ENCODE measurements around the gene CDC42BPB. TPM values are rescaled to one million over a fixed set of nuclear protein-coding genes. Genes with fewer than 3 reads are reported as not detected.
A peak's percentile ranks its signal among the peaks of the same experiment; 100 is the strongest.

CDC42BPB gene
- total RNA-seq, 1 experiment from 2014 or later, result 26.6 TPM

DNA sequence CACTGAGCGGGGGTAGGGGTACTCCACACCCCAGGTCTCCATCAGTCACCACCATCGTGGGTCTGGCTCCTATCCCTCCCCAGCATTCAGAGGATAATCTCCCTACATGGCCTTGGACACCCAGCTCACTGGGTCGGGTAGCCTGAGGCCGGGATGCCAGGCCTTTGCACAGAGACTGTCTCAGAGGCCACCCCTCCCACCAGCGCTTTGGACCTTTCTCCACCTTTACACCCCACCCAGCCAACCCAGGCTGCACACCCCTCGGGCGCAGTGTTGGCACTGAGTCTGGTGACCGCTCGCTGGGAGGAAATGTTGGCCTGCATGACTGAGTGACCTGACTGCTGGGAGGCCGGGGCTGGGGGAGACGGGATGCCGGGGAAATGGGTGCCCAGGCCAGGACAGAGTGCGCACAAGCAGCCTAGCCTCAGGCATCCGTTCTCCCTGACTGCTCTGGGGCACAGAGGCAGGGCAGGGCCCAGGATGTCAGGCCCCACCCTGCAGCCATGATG, 16.1 kb upstream of the CDC42BPB start:
- no peak for DNase-seq (ENCODE audit: low spot score)

DNA sequence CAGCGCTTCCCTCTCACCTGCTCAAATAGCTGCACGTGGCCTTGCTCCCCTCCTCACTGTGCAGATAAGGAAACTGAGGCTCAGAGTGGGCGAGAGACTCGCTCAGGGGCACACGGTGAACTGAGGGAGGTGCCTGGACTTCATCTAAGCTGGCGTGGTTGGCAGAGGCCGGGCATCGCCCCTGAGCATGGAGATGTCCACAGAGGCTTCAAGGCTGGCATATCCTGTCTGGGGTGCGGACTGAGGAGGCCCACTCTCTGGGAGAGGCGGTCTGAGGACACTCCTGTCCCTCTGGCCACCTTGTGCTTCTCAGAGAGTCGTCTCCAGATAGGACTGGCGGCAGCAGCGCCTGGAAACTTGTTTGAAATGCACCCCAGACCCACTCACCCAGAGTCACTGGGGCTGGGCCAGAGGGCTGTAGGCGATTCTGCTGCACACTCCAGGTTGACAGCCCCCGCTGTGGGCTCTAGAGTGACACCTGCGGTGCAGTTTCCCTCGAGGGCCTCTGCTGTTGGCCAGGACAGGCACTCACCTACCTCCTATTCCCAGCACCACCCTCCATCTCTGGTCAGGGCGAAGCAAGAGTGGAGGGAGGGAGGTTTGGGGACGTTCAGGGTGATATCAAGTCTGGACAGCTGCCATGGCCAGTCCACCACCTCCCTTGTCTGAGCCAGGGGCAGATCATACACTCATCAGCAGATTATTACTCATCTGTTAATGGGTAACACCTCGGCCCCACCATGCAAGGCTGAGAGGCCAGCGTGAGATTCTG, 15.4 kb upstream of the CDC42BPB start:
- peak; percentile 46 for DNase-seq (ENCODE audit: low spot score)

DNA sequence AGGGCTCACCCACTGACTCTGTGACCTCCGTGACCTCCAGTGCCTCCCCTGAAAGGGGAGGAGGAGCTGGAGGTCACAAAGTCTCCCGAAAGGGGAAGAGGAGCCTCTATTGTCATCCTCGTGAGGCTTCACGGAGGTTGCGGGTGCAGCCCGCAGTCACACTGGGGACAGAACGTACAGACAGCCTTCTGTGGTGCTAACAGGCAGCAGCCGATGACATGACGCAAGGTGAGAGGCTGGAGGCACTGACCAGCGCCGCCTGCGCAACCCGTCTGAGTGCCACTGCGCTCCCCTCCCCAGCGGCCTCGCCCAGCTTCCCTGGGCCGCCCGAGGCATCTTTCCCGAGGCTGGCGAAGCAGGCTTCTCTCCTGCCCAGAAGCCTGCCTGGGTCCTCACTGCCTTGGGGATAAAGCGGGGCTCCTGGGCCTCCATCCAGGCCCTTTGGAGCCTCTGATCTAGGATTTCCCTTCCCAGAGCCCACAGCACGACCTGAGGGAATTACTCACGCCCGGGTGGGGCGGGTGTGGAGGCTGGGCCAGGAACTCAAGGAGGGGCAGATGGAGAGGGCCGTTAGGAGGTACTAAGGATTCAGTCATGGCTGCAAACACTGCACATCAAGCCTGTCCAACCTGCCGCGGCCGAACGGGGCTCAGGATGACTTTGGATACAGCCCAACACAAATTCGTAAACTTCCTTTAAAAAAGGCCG, 14.3 kb upstream of the CDC42BPB start:
- DNase-seq (ENCODE audit: low spot score), result no peak

DNA sequence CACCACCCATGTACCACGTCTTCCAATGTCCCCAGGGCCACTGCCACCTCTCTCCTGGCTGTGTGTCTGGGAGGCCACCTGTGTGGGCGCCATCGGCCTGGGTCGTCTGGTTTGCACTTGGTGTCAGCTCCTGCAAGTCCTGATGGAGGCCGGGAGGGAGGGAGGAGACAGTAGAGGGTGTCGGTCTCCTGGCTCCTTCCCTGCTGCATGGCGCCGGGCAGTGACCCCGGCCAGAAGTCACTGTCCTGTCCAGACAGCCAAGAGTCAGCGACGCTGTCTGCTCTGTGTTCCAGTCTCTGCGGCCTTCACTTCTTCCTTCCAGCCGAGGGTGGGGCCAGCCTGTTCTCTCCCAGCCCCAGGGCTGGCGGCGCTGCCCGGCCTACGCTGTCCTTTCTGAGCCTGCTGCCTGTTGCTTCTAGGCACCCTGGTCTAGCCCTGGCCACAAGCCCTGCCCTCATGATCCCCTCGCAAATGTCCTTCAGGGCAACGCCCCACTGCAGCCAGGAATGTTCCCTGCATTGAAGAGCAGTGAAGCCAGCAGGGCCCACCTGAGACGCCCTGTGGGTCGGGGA, 13.7 kb upstream of the CDC42BPB start:
- DNase-seq (ENCODE audit: low spot score), result no peak

DNA sequence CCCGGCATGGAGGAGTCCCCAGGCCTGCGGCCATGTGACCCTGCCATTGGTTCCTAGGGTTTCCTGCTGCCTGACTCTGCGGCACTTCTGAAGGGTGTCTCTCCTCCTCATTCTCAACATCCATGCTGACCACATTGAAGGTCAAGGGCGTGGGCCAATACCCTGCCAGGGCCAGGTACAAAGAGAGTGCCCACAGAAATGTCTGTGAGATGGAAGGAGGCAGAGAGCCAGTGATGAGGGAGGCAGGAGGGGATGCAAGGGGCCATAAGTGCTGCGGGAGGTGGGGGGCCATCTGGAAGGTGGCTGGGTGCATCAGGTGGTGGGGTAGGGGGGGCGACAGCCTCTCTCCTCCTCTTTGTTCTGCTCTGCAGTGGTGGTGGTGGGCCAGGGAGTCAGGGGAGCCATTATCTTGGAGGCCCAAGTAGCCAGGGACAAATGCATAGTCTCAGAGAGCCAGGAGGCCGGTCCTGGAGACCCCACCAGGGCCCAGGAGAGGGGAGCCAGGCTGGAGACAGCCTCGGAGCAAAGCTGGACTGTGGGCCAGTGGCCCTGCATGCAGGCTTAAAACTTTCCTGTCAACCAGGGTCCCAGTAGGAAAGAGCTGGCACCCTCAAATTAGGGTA, 13.0 kb upstream of the CDC42BPB start:
- no peak for DNase-seq (ENCODE audit: low spot score)

DNA sequence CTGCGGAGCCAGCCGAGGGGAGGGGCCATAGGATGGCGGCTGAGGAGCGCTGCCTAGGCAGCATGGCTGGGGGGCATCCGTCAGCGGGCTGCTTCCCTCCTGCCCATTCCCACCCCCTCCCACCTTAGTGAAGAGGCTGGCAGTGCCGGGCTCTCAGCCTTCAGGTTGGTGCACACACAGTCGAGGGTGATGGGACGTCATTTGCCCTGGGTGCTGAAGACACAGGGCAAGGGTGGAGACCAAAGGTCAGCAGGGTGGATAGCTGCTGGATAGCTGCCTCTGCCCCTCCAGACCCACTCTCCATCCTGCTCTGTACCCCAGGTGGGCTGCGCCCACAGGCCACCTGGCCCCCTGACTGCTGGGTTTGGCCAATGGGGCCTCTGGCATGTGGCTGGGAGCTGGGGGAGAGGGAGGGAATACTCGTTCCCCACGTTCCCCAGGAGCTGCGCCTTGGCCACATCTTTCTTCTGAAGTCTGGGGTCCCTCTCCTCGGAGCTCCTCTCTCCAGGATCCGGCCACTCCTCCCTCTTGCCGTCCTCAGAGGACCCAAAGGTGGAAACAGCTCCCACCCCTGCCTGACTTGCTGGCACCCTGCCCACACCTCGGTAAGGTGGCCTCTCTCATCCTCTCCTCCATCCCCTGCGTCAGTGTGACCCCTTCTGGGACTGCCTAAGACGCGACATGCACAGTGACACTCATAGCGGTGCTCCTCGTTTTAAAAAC, 11.2 kb upstream of the CDC42BPB start:
- DNase-seq (ENCODE audit: low spot score), result no peak

DNA sequence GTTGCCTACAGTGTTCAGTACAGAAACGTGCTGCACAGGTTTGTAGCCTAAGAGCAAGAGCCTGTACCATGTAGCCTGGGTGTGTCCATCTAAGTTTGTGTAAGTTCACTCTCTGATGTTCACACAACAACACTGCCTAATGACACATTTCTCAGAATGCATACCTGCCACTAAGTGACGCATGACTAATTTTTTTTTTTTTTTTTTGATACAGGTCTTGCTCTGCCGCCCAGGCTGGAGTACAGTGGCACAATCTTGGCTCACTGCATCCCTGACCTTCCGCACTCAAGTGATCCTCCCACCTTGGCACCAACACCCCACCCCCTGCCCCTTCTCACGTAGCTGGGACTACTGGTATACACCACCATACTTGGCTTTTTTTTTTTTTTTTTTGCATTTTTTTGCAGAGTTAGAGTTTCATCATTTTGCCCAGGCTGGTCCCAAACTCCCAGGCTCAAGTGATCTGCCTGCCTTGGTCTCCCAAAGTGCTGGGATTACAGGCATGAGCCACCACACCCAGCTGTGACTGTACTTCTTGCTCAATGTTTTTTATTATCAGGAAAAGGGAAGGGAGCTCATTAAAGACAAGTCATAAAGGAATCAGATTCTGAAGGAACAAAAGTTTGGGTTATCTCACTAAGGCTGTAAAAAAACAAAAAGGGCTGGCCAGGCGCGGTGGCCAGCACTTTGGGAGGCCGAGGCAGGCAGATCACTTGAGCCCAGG, 10.0 kb upstream of the CDC42BPB start:
- peak; percentile 48 for DNase-seq (ENCODE audit: low spot score)

DNA sequence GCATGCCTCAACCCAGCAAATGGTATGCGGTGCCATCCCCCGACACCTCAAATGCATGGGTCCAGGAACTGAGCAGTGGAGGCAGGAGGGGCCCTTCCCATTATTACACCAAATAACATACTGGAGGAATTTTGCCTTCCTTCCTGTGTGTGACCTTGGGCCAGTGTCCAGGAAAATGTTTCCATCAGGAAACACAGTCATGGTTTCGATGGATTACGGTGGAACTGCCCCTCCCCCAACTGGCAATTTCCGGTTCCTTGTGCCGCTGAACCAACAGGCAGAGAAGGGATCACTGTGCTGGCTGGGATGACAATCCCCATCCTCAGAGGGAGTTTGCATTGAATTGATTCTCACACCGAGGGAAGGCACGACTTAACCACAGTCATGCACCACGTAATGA, 9.1 kb upstream of the CDC42BPB start:
- DNase-seq (ENCODE audit: low spot score), result no peak

DNA sequence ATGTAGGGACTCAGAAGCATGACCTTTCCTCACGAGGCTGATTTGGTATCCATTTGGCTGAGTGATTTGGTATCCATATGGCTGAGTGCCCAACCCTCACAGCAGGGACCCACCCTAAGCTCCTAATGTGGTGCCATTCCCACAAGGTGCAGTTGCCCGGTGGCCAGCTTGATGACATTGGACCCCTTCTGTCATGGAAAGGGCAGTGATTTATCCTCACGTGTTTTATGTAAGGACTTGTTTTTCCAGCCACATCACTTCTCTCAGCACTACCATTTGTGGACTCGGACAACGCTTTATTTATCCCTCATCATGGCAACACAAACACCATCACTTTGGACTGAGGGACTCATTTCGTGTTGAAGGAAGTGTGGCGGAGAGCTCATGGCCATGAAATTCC, 8.5 kb upstream of the CDC42BPB start:
- no peak for DNase-seq (ENCODE audit: low spot score)

DNA sequence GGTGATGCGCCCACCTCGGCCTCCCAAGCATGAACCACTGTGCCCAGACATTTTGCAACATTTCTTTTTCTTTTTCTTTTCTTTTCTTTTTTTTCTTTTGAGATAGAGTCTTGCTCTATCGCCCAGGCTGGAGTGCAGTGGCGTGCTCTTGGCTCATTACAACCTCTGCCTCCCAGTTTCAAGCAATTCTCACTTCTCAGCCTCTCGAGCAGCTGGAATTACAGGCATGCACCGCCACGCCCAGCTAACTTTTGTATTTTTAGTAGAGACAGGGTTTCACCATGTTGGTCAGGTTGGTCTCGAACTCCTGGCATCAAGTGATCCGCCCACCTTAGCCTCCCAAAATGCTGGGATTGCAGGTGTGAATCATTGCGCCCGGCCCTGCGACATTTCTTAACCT, 7.6 kb upstream of the CDC42BPB start:
- no peak for DNase-seq (ENCODE audit: low spot score)

DNA sequence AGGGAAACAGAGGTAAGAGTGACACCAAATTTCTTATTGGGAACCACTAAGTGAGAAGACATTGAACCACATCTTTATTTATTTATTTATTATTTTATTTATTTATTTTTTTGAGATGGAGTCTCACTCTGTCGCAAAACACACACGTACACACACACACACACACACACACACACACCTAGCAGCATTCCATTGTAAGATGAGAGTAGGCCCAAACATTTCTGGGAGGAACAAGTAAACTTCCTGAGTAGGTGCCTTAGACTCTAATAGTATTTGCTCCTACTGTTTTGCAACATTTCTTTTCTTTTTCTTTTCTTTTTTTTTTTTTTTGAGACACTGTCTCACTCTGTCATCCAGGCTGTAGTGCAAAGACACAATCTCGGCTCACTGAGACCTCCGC, 7.1 kb upstream of the CDC42BPB start:
- DNase-seq (ENCODE audit: low spot score), result no peak

DNA sequence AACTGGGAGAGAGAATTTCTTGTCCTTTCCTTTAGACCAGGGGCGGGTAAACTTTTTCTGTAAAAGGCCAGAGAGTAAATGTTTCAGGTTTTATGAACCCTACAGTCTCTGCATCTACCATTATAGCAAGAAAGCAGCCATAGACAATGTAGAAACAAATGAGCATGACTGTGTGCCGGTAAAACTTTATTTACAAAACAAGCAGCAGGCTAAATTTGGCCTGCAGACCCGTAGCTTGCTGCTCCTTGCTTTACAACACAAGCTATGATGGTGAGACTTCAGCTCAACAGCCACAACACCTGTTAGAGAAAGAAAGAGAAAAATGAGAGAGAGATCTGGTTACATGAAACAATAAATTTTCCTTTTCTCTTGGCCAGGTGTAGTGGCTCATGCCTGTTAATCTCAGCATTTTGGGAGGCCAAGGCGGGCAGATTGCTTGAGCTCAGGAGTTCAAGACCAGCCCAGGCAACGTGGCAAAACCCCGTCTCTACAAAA, 4.2 kb upstream of the CDC42BPB start:
- DNase-seq (ENCODE audit: low spot score), result no peak

DNA sequence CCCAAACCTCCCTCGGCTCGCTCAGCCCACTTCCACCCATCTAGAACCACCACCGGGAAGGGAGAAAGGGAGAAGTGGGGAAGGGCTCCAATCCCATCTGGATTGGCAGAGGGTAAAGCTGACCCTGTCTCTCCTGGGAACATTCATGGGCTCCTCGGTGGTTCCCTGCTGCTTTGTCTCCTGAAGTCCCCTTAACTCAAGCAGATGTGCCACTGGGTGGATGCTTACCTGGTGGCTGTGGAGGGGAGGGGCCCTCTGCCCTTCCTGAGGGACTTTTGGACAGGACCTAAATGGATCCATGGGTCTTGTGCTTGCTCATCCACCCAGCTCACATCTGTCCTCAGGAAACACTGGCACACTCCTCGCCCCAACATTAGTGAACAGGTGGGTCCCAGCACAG, 2.2 kb upstream of the CDC42BPB start:
- no peak for DNase-seq (ENCODE audit: low spot score)

DNA sequence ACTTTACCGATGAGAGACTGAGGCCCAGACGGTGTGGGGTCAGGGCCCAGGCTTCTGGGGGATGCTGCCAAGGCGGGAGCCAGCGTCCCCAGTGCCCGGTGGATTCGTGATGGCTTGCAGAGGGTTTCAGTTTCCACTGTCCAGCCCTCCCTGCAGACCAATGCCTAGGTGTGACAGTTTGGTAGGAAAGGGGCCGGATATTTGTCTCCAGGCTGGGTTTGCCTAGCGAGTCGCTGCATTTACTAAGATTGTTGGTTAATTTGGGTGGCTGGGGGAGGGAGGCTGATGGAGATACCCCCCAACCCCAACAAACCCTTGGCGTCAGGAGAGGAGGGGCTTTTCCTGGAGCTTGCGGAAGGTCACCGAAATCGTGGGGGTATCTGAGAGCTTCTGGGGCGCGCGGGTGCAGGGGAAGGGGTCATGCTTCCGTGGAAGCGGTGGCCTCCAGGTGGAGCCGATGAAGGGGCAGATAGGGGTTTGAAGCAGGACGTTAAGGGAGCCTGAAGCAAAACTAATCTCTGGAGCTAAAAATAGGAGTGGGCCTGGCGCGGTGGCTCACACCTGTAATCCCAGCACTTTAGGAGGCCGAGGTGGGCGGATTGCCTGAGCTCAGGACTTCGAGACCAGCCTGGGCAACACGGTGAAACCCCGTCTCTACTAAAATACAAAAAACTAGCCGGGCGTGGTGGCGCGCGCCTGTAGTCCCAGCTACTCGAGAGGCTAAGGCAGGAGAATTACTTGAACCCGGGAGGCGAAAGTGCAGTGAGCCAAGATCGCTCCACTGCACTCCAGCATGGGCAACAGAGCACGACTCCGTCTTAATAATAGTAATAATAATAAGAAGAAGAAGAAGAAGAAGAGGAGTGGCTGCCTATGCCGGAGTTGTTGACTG, 1.1 kb upstream of the CDC42BPB start:
- no peak for DNase-seq (ENCODE audit: low spot score)

DNA sequence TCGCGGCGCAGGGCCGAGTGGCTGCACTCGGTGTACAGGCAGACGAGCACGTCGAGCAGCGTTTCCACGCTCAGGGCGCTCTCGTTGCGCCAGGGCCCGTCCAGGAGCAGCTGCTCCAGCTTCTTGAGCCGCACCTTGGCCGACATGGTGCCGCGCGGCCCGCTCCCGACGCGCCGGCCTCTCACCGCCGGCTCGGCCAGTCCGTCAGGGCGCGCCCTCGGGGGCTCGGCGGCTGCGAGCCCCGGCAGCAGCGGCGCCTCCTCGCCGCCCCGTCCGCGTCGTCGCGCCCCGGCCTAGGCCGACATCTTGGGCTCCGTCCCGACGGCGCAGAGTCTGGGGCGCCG, 349 bp downstream of the CDC42BPB start:
- no peak for DNase-seq (ENCODE audit: low spot score)

DNA sequence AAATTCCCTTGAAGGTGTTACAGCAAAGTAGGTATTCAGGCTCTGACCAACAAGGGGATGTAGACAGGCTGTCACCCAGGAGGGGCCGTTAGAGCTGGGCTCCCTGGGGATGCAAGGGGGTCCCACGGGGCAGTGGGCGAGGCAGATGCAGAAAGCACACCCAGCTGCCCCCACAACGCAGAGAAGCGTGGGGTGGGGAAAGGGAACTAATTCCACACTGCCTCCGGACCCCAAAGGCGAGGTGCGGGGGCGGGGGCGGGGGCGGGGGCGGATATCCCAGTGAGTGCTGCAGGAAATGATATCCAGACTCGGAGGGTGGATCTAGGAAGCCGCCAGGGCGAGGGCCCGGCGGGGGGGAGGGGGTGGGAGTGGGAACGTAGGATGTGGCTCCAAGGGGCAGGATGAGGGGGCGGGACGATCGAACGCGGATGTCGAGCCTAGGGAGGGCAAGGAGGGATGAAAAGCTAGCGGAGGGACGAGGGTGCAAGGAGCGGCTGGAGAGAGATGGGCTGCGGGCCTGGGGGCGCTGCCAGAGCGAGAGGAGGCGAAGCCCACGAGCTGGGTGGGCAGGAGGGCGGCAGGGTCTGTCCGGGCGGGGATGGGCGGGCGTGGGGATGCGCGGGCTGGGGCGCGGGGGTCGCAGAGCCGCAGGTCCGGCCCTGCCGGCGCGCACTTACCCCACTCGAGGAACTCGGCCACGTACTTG, 874 bp downstream of the CDC42BPB start:
- no peak for DNase-seq (ENCODE audit: low spot score)

DNA sequence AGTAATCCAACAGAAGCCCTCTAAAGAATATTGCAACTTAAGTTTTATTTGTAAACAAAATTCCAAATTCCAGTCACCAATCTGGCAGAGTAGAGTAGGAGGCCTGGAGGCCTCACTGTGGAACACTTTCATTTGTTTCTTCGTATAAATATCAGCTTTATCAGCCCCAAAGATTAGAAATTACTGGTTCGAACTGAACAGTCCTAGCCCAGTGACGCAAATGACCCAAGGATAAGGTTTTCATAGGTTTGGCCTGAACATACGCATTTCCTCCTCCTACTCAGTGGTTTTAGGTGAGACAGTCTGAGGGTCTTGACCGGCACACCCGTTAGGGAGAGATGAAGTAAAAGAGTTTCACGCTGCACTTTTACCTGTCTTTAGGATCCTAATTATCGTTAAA, 1.7 kb downstream of the CDC42BPB start:
- no peak for DNase-seq (ENCODE audit: low spot score)

DNA sequence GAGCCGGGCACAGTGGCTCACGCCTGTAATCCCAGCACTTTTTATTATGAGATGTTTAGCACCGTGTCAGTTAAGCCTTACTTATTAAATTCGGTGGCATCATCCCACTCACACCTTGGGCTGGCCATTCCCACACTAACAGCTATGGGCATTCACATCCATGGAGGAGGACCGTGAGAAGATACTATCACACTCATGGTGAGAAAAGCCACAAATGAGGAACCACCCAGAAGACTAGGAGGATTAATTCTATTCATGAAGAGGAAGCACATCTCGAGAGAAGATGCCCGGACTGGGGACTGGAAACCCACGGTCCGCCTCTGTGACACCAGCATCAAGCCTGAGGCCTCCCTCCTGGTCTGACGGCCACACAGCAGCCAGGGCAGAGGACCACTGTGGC, 4.9 kb downstream of the CDC42BPB start:
- no peak for DNase-seq (ENCODE audit: low spot score)

DNA sequence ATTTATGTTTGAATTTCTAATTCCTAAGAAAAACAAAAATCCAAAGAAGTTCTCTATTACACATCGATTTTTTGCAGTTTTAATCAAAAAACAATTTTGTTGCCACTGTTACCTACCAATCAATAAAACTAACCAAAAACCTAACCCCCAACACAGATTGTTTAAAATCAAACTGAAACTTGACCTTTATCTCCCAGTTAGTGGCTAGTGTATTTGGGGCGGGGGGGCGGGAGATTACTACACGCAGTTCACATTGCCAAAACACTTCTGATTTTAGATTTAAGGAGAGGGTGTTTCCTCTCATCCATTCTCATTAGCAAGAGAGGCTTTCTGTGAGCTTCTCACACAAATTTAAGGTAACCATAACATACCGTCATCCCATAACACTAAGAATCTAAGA, 6.4 kb downstream of the CDC42BPB start:
- DNase-seq (ENCODE audit: low spot score), result no peak
